GOT3 (cell line): ENCODE data around the gene LRP2.
"Not testable (repeated sequence)": the region's sequence is repeated elsewhere in the genome, so short reads cannot be mapped to it uniquely, and the experiment has no call there.

Experiments
- DNase-seq: peaks from one replicate; lab custom pipeline; 2025; ENCODE audit warnings: mixed read lengths; lab: John Stamatoyannopoulos, UW

LRP2 gene

GRCh38 chr2:169301596-169302335, 60.6 kb downstream of the LRP2 start:
- no peak for DNase-seq

GRCh38 chr2:169300636-169301530, 61.5 kb downstream of the LRP2 start:
- DNase-seq: no peak

DNA sequence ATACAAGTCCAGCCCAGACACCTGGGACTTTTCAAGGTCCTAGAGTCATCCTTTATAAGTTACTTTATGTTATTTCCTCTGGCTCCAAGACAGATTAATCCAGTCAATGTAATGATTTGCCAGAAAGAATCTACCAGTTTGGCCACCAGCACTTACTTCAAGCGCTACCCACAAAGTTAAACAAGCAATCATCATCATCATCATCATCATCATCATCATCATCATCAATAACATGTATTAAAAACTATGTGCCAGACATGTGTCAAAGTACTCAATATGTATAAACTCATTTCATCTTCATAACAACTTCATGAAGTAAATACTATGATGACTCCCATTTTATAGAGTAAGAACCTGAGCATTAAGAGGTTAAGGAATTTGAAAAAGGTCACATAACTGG, 64.3 kb downstream of the LRP2 start:
- no peak for DNase-seq

GRCh38 chr2:169294001-169294675, 68.2 kb downstream of the LRP2 start:
- DNase-seq: no peak

DNA sequence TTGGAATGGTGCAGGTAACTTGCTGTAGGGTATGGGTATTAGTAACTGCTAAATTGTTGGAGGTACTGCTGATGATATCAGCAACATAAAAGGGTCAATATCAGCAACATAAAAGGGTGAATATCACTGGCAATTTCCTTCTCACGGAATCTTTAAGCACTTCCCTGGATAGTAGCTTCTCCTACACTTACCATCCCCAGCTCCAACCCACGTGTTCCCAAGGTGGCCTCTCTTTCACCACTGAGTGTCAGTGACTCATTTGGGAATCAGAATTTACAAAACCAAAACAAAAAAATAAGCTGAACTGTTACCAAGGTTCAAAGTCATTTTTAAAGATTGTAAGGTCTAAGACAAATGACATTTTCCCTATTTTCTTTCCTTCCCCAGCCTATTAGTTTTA, 70.8 kb downstream of the LRP2 start:
- no peak for DNase-seq

DNA sequence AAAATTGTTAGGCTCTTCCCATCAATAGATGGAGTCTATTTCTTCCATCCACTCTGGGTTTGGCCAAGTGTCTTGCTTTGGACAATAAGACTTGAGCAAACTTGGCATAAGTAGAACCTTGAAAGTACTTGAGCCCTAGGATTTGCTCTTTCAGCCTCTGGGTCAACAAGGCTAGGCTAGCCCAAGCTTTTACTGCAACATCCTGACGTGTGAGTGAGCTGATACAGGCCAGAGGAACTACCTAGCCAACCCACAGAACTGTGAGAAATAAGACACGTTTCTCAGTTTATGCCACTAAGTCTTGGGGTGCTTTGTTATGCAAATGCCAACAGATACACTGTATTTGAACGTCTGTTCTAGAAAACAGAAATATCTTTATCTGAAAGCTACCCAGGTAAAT, 71.9 kb downstream of the LRP2 start:
- DNase-seq: no peak

DNA sequence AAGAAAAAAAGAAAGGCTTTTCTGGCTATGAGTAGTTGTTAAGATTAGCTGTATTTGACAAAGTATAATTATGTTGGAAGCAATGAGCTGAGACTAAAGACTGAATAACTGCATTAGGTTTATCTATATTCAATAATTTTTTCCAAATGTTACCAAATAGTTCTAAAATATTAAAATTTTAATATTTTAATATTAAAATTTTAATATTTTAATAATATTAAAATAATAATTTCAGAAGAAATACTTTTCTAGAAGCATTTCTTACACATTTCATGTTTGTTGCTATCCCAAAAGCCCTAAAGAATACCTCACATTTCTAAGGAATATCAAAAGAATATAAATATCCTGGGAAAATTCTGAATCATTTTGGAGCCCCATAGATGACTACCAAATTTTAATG, 74.7 kb downstream of the LRP2 start:
- DNase-seq: no peak

DNA sequence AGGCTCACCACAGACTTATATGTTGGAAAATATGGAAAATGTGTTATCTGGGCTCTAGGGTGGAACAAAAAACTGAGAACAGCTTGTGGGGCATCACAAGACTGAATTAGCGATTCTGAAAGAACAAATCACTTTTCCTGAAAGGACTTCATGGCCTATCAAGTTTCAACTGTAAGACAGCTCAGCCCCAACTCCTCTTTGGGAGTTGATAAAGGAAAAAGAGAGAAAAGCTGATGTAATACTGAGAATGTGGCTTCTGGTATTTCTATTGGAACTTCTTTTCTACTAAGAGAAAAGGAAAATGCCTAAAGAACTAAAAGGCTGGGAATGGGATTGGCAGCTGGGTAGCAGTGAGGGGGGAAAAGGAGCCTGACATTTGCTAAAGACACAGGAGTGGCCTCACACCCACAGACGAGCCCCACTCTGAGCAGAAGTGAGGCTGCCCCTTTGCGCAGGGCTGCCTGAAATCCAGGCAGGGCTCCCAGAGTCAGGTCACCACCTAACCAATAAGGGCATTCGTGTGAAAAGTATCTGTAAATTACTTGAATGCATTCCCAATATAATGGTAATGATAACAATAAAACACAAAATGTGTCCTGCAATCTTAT, 75.6 kb downstream of the LRP2 start:
- DNase-seq: no peak

DNA sequence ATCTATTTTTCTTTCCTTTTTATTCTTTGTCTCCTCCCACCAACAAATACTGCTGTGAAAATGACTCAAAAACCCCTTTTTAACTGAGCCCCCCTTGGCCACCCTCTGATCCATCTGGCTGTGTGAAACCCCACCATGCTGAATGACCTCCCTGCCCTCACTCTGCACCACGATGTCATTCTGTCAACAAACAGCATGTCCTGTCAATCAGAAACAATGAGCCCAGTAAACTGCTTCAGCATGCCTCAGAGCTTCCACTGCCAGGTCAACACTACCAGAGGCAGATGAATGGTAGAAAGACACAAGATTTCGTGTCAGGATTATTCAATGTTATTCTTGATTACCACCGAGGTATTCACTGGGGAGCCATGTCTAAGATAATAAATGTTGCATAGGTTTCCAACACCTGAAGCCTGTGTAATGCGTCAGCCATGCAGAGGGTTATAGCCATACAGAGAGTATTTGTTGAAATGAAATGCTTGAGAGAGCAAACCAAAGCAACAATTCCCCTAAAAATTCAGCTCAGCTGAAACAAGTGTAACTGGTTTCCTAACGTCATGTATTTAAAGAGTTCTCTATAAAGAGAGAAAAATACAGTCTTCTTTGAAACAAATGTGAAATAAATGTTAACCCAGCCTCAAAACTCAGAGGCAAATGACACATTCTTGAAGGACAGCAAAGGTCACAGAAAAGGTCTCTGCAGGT, 76.7 kb downstream of the LRP2 start:
- DNase-seq: no peak

GRCh38 chr2:169280502-169280901, 81.8 kb downstream of the LRP2 start:
- DNase-seq: no peak

- no peak for DNase-seq
These were observed 86.5 kb downstream of the LRP2 start for GRCh38 chr2:169275696-169276444.

DNA sequence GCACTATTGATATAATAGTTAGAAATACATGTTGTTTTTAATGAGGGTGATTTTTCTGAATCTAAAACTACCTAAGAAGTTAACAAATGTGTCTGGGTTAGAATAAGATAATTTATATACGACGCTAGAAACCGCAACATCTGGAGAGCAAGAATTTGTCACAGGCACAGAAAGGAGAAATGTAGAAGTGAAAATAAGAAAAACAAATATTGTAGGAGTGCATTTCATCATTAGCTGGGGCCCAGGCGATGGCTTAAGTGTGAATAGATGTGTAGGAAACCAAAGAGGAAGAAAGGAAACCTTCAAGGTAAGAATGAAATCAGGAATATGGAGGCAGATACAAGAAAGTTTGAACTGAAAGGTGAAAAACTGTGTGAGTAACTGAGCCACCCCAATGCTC, 90.3 kb downstream of the LRP2 start:
- no peak for DNase-seq

- DNase-seq: not testable (repeated sequence)
These were observed 91.8 kb downstream of the LRP2 start for GRCh38 chr2:169270574-169270973.

GRCh38 chr2:169265591-169265990, 96.7 kb downstream of the LRP2 start:
- no peak for DNase-seq

DNA sequence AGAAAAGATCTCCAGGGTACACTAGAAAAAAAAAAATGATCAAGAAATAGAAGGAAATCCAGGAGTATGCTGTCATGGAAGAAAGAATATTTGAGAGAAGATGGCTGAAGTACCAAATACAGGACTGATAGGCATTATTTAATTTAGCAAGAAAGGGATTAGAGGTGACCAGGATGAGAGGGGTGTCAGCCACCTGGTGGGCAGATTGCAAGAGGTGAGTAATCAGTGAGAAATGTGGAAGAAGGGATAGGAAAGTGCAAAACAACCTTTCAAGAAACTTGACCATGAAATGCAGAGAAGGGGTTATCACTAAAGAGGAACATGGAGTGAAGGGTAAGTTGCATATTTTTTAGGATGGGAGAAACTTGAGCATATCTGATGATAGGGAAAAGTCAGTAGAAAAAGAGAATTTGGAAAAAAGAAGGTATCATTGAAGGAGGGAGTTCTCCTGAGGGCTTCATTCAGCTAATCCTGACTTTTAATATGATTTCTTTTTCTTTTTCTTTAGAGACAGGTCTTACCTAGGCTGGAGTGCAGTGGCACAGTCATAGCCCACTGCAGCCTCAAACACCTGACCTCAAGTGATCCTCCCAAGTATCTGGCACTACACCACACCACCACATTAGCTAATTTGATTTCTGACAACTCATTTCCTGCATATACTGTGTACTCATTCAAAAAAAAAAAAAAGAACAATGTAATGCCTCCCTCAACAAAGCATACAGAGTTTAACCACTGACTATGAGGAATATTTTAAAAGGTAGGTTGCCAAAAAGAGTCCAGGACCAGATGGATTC, 101.3 kb downstream of the LRP2 start:
- DNase-seq: no peak

GRCh38 chr2:169260246-169260645, 102.1 kb downstream of the LRP2 start:
- no peak for DNase-seq

- DNase-seq: no peak
These were observed 102.9 kb downstream of the LRP2 start for GRCh38 chr2:169259402-169259801.

DNA sequence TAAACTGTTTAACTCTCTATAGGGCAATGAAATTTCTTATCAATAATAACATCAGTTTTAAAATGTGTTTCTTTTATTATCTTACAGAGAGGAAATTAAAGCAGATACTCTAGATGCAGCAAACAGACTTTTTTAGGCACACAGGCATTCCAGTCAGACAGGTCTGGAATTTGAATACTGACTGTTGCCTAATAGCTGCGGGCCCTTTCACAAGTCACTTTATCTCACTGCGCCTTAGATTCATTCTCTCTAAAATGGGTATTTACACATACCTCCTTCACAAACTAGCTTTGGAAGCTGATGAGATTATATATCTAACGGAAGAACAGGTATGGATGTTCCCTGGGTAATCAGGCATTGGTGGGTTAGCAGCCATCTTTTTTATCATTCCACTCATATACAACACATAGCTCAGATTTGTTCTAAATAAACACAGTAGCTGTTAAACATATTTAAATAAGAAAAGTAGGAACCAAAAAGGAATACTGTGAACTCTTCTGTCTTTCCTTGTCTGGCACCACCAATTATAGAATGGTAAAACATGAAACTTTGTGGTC, 104.2 kb downstream of the LRP2 start:
- no peak for DNase-seq

GRCh38 chr2:169254774-169255173, 107.6 kb downstream of the LRP2 start:
- DNase-seq: no peak

DNA sequence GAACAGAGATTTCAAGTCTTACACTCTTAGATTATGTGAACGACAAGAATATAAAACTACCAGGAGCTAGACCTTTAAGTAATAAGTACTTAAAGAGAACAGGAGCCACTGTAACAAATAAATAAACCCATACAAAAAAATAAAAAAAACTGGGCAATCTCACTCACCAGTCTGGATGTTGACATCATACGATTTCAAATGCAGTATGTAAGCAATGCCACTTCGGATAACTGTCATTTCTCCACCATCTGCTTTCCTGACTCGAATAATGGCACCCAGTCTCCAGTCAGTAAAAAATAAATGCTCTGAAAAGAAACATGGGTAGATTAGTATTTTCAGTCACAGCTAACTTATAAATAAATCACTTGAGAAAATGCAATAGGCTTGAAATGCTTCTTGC, 115.1 kb downstream of the LRP2 start:
- no peak for DNase-seq
